Activated CD8-positive, alpha-beta T cell treated with anti-CD3 and anti-CD28 coated beads, Interleukin-2, amount 10 ng/mL, durations not matched to agents 7 days and 5 days (primary cell): ENCODE results near the gene GAB3. TPM values are rescaled to one million over a fixed set of nuclear protein-coding genes. Genes with fewer than 3 reads are reported as not detected.

Experiments used
- ATAC-seq: fragments of 150-1000 bp; cut with Tn5 transposase; one replicate; pipeline ENCODE4 v1.10.0; 2021; ENCODE audit warnings: moderate library complexity
- CTCF ChIA-PET: fragments of 350-600 bp; sonication (Branson Sonifier 250); formaldehyde crosslinking; loops from one replicate; lab custom pipeline; 2021; ENCODE audit warnings: antibody characterized with exemption; lab: Charles Lee
- POLR2A ChIA-PET: fragments of 350-600 bp; sonication (Branson Sonifier 250); formaldehyde crosslinking; loops from one replicate; lab custom pipeline; 2021; ENCODE audit warnings: antibody characterized with exemption; lab: Charles Lee
- DNase-seq: peaks from one replicate; pipeline ENCODE4 v3.0.0-alpha.2; 2020
- H3K27ac Mint-ChIP-seq: one replicate; pipeline ENCODE4 v1.8.0; 2021; ENCODE audit warnings: mild to moderate bottlenecking, mixed read lengths
- H3K27me3 Mint-ChIP-seq: one replicate; pipeline ENCODE4 v1.8.0; 2021; ENCODE audit warnings: low read depth, mixed read lengths
- H3K36me3 Mint-ChIP-seq: one replicate; pipeline ENCODE4 v1.8.0; 2021; ENCODE audit warnings: low read depth, mixed read lengths
- H3K4me1 Mint-ChIP-seq: one replicate; pipeline ENCODE4 v1.8.0; 2021; ENCODE audit warnings: low read depth, mixed read lengths
- H3K4me3 Mint-ChIP-seq: one replicate; pipeline ENCODE4 v1.8.0; 2021; ENCODE audit warnings: mild to moderate bottlenecking, mixed read lengths
- H3K9me3 Mint-ChIP-seq: one replicate; pipeline ENCODE4 v1.8.0; 2022; ENCODE audit warnings: mixed read lengths; ENCODE audit not compliant: insufficient read depth
- total RNA-seq, 2 experiments: library from RNA; stranded (reverse); gene quantifications; one replicate each; pipeline ENCODE4 v1.2.3, GENCODE V29; 2021

GAB3 gene
- total RNA-seq, 2 experiments from 2014 or later = 9.9 to 10.3 TPM

DNA sequence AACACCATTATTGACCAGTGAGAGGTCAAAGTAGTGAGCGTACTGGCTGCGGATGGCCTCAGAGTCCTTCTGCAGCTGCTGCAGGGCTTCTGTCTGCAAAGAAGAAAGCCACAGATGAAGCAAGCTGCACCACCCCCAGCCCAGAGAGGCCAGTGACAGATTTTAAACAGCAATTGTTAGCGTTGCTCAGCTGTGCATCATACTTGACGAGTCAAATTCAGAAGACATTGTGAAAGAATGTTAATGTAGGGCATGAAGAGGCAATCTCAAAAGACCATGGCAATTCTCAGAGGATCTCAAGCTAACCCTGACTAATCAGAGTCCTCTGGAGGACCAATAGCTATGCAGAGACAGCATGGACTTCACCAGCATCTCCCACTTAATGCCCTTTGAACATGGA is 28.4 kb upstream of the GAB3 start:
- Mint-ChIP-seq H3K27me3 (no peaks in the 10 kb centered on the region), H3K4me3 (no peak overlapping the region), H3K4me1 (peaks cover 21% of the 10 kb centered on the region), H3K9me3 (no peaks in the 10 kb centered on the region), H3K36me3 (peaks cover 56% of the 10 kb centered on the region), H3K27ac (no peak overlapping the region)
- ATAC-seq (no peak), DNase-seq (no peak)
- CTCF ChIA-PET = no interaction called here
- POLR2A ChIA-PET = no interaction called here

DNA sequence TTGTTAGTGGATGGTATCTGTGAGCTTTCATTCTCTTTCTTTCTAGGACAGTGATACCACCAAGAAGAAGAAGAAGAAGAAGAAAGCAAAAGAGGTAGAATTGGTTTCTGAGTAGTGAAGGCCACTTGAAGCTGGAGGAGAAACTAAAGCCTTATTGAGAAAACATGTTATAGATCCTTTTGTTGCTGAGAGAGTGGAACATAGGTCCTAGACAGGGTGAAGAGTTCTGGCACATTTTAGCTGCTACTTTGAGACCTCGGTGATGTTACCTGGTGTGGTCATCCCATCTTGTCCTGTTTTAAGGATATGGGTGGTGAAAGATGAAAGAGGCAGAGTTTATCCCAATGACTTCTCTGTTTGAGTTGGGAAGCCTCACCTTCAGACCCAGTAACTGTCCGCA is 25.9 kb upstream of the GAB3 start:
- Mint-ChIP-seq H3K27me3 (no peaks in the 10 kb centered on the region), H3K36me3 (peaks cover 58% of the 10 kb centered on the region), H3K4me1 (peaks cover 17% of the 10 kb centered on the region), H3K27ac (peak overlapping the region; percentile 61), H3K9me3 (no peaks in the 10 kb centered on the region), H3K4me3 (no peak overlapping the region)
- DNase-seq (no peak), ATAC-seq (no peak)
- ChIA-PET CTCF (interaction anchor here (1.2 kb wide), 1 partner anchor 28 kb away, joined by 3 read pairs; no protein-coding TSS in a partner anchor), POLR2A (interaction anchor here (0.7 kb wide), 1 partner anchor 58 kb away, joined by 3 read pairs; the partner anchor contains the start of gene SMIM9)

DNA sequence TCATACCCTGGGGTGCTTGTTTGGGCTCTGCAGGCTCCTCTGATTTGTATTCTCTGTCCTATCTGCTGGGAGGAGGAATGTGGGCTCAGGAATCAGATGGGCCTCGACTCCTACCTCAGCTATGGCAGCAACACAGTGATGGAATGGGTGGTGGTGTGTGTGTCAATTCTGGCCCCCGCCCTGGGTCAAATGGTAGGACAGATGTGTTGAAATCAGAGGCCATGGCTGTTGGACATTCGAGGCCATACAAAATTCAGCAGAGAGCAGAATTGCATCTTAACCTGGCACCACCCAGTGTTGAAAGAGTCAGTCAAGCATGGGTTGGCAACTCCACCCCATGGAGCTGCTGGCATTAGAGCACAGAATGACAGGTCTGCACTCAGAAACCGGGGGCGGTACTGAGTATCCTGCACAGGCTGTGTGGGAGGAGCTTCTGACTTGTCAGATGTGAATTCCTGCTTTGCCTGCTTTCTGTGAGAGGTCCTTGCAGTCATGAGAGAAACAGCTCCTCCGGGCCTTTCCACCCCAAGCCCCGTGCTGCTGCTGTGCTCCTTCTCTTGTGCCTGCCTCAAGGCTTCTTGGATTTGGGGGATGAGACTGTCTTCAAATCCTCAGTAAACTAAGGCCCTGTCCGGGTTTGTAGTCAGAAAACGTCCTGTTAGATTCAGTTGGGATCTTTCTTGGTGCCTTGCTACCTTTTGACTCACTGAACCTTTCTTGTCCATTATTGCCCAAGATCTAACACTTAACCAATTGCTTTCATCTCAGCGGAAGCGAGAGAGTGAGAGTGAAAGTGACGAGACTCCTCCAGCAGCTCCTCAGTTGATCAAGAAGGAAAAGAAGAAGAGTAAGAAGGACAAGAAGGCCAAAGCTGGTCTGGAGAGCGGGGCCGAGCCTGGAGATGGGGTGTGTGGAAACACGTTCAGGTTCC is 24.8 kb upstream of the GAB3 start:
- H3K4me1 Mint-ChIP-seq = peaks cover 22% of the 10 kb centered on the region
- no peak for ATAC-seq
- H3K27me3 Mint-ChIP-seq = no peaks in the 10 kb centered on the region
- no peak for DNase-seq
- no peak overlapping the region for H3K4me3 Mint-ChIP-seq
- peak overlapping the region; percentile 3 for H3K27ac Mint-ChIP-seq
- ChIA-PET CTCF (no interaction called here), POLR2A (no interaction called here)
- peaks cover 60% of the 10 kb centered on the region for H3K36me3 Mint-ChIP-seq
- no peaks in the 10 kb centered on the region for H3K9me3 Mint-ChIP-seq

DNA sequence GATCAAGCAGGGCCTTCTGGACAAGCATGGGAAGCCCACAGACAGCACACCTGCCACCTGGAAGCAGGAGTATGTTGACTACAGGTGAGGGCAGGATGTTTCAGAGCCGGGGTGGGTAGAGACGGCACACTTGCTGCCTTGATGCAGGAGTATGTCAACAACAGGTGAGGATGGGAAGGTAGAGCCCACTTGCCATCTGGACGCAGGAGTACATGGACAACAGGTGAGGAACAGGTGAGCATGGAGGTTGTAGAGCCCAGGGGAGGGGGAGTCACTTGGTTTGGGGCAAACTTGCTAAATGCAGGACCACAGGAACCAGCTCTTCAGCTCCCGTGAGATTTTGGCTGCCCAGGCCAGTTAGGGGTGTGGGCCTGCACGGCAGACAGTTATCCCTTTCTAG is 23.7 kb upstream of the GAB3 start:
- ChIA-PET CTCF (no interaction called here), POLR2A (no interaction called here)
- Mint-ChIP-seq H3K27ac (no peak overlapping the region), H3K4me1 (peaks cover 24% of the 10 kb centered on the region), H3K4me3 (no peak overlapping the region), H3K27me3 (no peaks in the 10 kb centered on the region), H3K9me3 (no peaks in the 10 kb centered on the region), H3K36me3 (peaks cover 63% of the 10 kb centered on the region)
- ATAC-seq = no peak
- DNase-seq = no peak

DNA sequence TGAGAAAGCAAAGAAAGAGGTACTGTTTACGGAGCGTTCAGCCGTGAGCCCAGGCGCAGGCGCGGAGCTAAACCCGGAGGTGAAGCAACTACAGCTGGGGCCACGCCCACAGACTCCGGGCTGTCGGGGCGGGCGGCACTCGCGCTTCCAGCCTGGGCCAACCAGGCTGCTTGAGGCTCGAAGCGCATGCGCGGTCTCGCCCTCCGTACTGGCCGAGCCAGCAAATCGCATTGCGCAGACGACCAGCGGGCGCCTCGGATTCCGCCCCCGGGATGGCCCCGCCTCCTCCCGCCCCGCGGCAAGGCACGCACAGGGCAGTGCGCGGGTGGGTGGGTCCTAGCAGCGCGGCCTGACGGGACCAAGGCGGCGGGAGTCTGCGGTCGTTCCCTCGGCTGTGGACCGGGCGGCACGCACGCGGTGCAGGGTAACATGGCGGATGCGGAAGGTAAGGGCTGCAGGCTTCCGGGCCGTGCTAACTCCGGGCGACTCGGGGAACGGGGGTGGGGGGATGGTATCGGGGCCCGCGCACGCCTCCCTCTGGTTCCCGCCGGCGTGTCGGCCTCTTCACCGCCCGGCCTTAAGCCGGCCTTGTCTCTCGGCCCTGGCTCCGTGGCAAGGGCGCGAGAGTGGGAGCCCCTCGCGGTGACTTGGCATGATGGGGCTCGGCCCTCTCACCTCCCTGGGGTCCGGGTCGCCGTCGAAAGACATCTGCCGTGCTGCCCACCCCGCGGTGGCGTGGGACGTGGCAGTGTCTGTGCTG is 11.8 kb upstream of the GAB3 start, which contains the start of gene DKC1:
TSS of gene DKC1 (plus strand) at position 328 of the 760 bp plus-strand sequence. CDS start at position 430, 102 bp downstream.
- no peaks in the 10 kb centered on the region for H3K27me3 Mint-ChIP-seq
- CTCF ChIA-PET = interaction anchor here (0.7 to 4.3 kb wide), 6 partner anchors 12 to 50 kb away, joined by 3 to 28 read pairs (median 4); partner anchors contain the start of gene GAB3
- H3K27ac Mint-ChIP-seq = peak within 1 kb of the TSS; percentile 94

DNA sequence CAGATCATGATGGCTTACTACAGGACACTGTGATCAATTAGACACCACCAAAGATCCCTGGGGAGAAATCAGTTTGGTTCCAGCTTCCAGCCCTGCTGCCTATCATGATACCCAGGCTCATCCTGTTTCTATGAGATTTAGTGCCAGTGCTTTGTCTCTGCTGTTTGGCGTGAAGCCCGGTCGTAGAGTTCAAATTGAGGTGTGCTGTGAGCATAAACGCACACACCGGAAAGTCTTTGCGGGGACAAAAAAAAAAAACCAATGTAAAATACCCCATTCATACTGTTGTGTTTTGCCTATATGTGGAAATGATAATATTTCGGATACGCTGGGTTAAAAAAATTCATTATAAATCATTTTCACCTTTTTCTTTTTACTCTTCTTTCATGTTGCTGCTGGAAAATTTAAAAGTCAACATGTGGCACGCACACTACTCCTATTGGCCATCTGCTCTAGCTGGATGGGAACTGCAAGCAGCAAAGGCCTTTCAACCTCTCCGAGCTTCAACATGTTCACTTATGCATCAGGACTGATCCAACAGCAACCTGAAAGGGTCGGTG is 11.2 kb upstream of the GAB3 start:
- ATAC-seq (no peak), DNase-seq (no peak)
- peaks cover 27% of the 10 kb centered on the region for H3K36me3 Mint-ChIP-seq
- H3K4me3 Mint-ChIP-seq = peak overlapping the region; percentile 88
- ChIA-PET CTCF (interaction anchor here (0.7 to 4.3 kb wide), 5 partner anchors 11 to 49 kb away, joined by 3 to 28 read pairs (median 4); partner anchors contain the start of gene GAB3), POLR2A (interaction anchor here (1.0 to 4.1 kb wide), 6 partner anchors 12 to 72 kb away, joined by 3 to 29 read pairs (median 5); partner anchors contain the start of gene GAB3)
- no peaks in the 10 kb centered on the region for H3K9me3 Mint-ChIP-seq
- no peaks in the 10 kb centered on the region for H3K27me3 Mint-ChIP-seq
- peaks cover 29% of the 10 kb centered on the region for H3K4me1 Mint-ChIP-seq
- H3K27ac Mint-ChIP-seq = peak overlapping the region; percentile 94

More for the DNA sequence above, 11.8 kb upstream of the GAB3 start, which contains the start of gene DKC1:
- Mint-ChIP-seq H3K4me3 (peak within 1 kb of the TSS; percentile 88), H3K9me3 (no peaks in the 10 kb centered on the region), H3K36me3 (peaks cover 32% of the 10 kb centered on the region), H3K4me1 (peaks cover 29% of the 10 kb centered on the region)
- POLR2A ChIA-PET = interaction anchor here (1.0 to 4.1 kb wide), 6 partner anchors 13 to 71 kb away, joined by 3 to 29 read pairs (median 5); partner anchors contain the start of gene GAB3
- DNase-seq = peak; percentile 96
- ATAC-seq = peak; percentile 94

DNA sequence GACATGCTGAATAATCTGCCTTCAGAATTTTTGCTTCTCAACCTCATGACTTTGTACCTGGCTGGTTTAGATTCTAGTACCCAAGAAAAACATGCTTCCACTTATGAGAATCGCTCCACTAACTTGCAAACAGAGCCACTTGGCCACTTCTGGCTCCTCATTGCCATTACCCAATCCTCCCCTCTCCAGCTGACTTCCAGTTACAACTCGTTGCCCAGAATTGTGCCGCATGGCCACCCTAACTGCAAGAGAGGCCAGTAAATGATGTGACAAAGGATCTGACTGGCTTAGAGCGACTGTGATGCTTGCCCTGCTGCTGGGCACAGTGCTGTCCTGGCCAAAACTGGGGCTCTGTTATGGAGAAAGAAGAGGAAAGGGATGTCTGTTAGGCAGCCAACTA is 7.8 kb upstream of the GAB3 start:
- ChIA-PET POLR2A (interaction anchor here (1.1 kb wide), 1 partner anchor 21 kb away, joined by 3 read pairs; no protein-coding TSS in a partner anchor), CTCF (interaction anchor here (1.7 kb wide), 1 partner anchor 10 kb away, joined by 6 read pairs; no protein-coding TSS in a partner anchor)
- peaks cover 18% of the 10 kb centered on the region for H3K4me1 Mint-ChIP-seq
- H3K9me3 Mint-ChIP-seq = no peaks in the 10 kb centered on the region
- ATAC-seq = no peak
- DNase-seq = no peak
- H3K36me3 Mint-ChIP-seq = peaks cover 2% of the 10 kb centered on the region
- H3K27ac Mint-ChIP-seq = no peak overlapping the region
- no peaks in the 10 kb centered on the region for H3K27me3 Mint-ChIP-seq
- H3K4me3 Mint-ChIP-seq = no peak overlapping the region

DNA sequence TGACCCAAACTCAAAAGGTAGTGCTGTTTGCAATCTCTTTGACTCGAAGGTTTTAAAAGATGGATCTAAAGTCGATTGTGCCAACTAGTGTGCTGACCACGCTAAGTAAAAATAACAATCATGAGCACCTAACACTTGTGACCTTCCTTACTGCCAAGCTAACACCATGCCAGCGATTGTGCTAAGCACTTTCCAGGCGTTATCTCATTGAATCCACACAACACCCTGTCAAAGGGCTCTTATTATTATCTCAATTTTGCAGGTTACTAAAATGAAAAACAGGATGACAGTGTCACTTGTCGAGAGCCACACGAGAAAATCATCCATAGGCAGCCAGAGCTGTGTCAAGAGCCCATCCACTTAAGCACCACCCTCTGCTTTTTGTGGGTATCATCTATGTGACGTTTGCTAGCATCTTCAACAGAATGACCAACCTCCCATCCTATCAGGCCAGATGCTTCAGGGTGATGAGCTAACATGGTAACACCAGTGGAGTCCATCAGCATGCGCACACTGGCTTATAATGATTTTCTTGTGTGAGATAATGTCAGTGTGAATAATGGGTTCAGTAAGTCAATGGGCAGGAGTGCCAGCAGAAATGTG is 893 bp upstream of the GAB3 start:
- POLR2A ChIA-PET = interaction anchor here (0.7 to 4.4 kb wide), 3 partner anchors 10 to 33 kb away, joined by 3 to 29 read pairs (median 4); partner anchors contain the start of gene DKC1
- CTCF ChIA-PET = interaction anchor here (0.6 to 6.8 kb wide), 6 partner anchors 11 to 88 kb away, joined by 3 to 163 read pairs (median 52); partner anchors contain the start of gene DKC1
- H3K27ac Mint-ChIP-seq = peak overlapping the region; percentile 44
- ATAC-seq = no peak
- peak overlapping the region; percentile 54 for H3K4me3 Mint-ChIP-seq
- H3K4me1 Mint-ChIP-seq = peaks cover 27% of the 10 kb centered on the region
- peaks cover 11% of the 10 kb centered on the region for H3K27me3 Mint-ChIP-seq
- DNase-seq = no peak
- no peaks in the 10 kb centered on the region for H3K36me3 Mint-ChIP-seq
- no peaks in the 10 kb centered on the region for H3K9me3 Mint-ChIP-seq

DNA sequence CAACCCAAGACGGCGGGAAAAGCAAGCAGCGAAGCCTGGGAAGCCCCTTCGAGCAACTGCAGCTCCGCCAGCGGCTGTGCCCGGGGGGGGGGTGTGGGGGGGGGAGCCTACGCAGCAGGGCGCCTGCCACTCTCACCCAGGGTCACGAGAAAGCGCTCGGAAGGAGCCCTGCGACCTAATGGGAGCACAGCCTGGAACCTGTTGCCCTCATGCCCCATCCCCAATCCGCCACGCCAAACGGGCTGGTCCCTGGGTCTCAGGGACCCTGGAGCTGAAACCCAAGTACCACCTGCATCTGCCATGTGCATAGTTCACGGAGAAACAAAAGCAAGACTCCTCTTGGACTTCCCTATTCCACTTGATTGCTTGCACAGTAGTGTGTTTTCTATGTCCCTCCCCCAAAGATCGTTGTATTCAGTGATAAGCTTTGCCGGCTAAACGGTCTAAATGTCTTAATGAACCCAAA is 359 bp upstream of the GAB3 start:
- ChIA-PET POLR2A (interaction anchor here (1.2 to 4.4 kb wide), 3 partner anchors 11 to 33 kb away, joined by 4 to 29 read pairs (median 5); partner anchors contain the start of gene DKC1), CTCF (interaction anchor here (2.8 to 6.8 kb wide), 6 partner anchors 11 to 88 kb away, joined by 14 to 163 read pairs (median 52); partner anchors contain the start of genes DKC1 and MPP1)
- DNase-seq (no peak), ATAC-seq (no peak)
- Mint-ChIP-seq H3K9me3 (no peaks in the 10 kb centered on the region), H3K4me1 (peaks cover 29% of the 10 kb centered on the region), H3K36me3 (peaks cover under 1% of the 10 kb centered on the region), H3K27ac (peak overlapping the region; percentile 44), H3K27me3 (peaks cover 11% of the 10 kb centered on the region), H3K4me3 (peak overlapping the region; percentile 54)

DNA sequence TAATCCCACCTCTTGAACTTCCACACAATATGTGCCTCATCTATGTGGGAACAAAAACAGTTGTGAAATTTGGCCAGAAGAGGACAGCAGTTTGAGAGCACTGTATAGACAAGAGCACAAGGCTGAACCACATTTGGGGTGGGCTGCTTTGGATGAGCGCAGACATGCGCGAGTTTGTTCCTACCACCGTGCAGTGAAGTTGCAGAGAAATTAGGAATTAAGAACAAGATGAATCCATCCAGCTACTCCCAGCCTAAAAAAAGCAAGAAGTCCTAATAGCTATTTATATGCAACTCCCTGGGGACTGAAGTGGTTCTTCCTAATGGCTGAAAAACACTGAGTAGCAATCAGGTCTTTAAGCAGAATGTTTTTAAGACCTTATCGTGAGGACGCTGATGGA is 1.0 kb downstream of the GAB3 start:
- Mint-ChIP-seq H3K4me3 (peak overlapping the region; percentile 77), H3K27me3 (peaks cover 11% of the 10 kb centered on the region), H3K36me3 (peaks cover 7% of the 10 kb centered on the region), H3K4me1 (peaks cover 34% of the 10 kb centered on the region), H3K27ac (peak overlapping the region; percentile 64), H3K9me3 (no peaks in the 10 kb centered on the region)
- ATAC-seq = no peak
- no peak for DNase-seq
- POLR2A ChIA-PET = interaction anchor here (0.9 to 4.4 kb wide), 3 partner anchors 13 to 20 kb away, joined by 3 to 29 read pairs (median 5); partner anchors contain the start of gene DKC1
- CTCF ChIA-PET = interaction anchor here (0.8 to 6.8 kb wide), 8 partner anchors 13 to 89 kb away, joined by 3 to 163 read pairs (median 30); partner anchors contain the start of genes DKC1 and MPP1
